ENCODE measurements around the gene COQ3.

- TF ChIP-seq POLR2A (IDR thresholded peaks at IDR 0.05): no peak
- TF ChIP-seq CTCF (IDR thresholded peaks at IDR 0.05): no peak
- TF ChIP-seq POLR2AphosphoS5 (IDR thresholded peaks at IDR 0.05): no peak
Observed at GRCh38 chr6:99369533-99369932, 24.5 kb downstream of the COQ3 start.
